HG03045 (cell line): ENCODE measurements around the gene POU4F3.

Experiments used
- ATAC-seq: cut with Tn5 transposase; IDR thresholded peaks from one replicate; pipeline ENCODE4 v1.9.1; 2021; ENCODE audit warnings: mild to moderate bottlenecking, moderate library complexity; ENCODE audit not compliant: unreplicated experiment

POU4F3 gene

DNA sequence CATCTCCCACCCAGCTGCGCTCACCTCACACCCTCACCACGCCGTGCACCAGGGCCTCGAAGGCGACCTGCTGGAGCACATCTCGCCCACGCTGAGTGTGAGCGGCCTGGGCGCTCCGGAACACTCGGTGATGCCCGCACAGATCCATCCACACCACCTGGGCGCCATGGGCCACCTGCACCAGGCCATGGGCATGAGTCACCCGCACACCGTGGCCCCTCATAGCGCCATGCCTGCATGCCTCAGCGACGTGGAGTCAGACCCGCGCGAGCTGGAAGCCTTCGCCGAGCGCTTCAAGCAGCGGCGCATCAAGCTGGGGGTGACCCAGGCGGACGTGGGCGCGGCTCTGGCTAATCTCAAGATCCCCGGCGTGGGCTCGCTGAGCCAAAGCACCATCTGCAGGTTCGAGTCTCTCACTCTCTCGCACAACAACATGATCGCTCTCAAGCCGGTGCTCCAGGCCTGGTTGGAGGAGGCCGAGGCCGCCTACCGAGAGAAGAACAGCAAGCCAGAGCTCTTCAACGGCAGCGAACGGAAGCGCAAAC lies 1.1 kb downstream of the POU4F3 start:
- ATAC-seq = no peak

DNA sequence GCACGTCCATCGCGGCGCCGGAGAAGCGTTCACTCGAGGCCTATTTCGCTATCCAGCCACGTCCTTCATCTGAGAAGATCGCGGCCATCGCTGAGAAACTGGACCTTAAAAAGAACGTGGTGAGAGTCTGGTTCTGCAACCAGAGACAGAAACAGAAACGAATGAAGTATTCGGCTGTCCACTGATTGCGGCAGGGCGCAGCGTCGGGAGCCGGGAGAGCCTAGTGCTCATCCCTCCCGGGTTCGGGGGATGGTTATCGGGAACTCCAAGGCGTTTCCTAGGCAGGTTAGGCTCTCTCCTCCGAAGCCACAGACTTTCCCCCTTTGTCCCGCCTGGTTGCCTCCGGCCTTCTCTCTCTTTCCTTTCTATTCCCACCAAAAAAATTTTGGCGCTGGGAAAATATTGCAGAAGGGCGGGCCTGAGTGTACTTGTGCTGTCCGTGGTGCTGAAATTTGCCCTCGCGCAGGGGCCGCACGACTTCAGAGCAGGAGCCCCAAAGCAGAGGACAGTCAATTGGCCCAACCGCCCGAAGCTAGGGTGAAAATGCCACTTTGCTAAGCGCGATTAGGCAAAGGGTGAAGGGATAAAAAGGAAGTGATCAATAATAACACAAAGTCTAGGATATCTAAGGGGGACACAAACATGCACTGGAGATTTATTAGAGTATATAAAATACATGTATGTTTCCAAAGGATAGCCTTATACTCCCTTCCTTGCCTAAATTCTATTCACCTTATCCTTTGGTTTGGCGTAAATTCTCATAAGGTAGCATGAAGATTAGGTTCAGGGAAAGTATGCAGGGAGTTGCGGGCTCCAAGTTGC lies 1.8 kb downstream of the POU4F3 start:
- ATAC-seq = no peak

- ATAC-seq = no peak
Observed at GRCh38 chr5:146341854-146342253, 3.2 kb downstream of the POU4F3 start.

DNA sequence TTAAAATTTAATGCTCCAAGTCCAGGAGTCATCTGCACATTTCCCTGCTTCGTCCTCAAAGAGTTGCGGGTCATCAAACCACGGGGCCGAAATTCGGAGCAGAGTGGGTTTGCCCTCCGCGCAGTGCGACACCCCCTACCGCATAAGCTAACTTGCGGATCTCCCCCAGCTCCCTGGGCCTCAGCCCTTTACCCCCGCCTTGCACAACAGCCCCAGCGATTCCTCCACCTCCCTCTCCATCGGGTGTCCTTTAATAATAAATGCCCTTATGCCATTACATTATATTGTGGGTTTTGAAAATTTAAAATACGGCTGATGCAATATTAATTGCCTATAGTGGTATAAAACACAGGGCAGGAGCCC lies 3.9 kb downstream of the POU4F3 start:
- ATAC-seq = no peak

DNA sequence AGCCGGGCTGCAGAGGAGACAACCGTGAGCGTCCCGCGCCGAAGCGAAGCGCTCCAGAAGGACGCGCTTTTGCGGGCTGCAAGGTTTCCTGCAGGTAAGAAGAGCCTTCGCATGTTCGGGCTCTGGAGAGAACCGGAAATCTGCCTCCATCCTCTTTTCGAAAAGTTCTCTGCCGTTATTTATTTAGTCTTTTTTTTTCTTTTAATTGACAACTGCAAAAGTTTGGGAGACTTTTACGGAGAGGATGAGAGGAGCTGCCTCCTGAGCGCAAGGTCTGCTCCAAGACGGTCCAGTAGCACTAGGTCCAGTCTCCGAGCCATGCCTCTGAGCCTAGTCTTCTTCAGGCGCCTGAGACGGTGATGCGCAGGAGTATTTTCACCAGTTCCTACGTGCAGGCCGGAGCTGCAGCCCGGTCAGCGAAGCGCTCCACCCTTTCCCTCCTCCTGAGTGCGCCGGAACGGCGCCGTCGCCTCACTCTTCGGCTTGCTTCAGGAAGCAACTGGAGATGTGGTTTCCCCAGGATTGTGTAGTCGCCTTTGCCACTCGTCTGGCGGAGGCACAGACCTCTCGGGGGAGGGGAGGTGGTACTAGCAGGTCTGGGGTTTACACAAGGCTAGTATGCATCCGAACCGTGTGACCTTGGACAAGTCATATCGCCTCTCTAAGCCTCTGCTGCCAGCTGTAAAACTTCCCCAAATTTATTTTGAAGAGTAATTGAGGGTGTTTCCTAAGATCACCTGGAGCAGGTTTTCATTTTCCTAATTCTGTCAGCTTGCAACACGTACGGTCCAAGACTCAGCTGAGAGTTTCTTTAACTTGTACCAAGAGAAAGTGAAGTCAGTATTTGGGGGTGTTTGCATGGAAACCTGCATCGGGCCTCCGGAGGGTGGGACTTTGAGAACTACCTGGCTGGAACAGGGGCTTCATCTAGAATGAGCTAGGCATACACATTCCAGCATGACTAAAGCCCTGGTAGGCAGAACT lies 4.5 kb downstream of the POU4F3 start:
- ATAC-seq = no peak

DNA sequence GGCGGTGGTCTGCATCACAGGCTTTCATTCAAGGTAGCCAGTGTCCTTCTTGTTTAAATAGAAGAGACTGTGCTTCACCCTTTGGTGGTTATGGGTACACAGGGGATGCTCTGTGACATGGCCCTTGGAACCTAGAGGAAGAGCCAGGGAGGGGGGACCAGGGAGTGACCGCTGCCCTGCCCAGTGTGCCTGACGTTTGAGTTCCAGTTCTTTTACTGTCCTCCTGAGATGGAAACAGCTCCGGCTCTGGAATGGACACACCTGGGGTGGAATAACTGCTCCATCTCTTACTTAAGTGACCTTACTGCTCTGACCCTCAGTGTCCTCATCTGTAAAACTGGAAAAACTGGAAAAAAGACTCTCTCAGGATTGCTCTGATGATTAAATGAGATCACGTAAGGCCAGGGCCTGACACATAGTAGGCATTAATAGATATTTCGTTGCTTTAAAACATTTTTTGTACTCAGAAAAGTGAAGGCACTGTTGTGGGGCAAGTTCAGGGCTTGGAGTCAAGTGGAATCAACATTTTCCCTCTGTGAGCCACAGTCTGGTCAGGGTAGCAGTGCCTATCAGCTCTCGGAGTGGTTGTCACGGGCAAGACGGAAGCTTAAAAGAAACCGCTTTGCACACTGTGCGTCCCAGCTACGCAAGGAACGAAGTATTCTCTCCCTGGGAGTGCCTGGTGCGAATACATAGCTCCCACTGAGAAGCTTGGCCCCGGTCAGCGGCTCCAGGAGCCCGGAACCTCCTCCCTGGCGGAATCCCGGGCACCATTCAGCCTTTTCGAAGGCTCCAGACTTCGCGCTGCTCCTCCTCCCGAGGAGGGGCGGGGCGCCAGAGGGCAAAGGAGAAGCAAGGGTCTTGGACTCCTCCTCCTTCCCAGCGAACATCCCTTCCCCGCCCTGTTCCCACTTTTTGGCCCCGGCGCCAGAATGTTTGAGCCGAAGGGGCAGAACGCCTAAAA lies 5.8 kb downstream of the POU4F3 start:
- no peak for ATAC-seq

DNA sequence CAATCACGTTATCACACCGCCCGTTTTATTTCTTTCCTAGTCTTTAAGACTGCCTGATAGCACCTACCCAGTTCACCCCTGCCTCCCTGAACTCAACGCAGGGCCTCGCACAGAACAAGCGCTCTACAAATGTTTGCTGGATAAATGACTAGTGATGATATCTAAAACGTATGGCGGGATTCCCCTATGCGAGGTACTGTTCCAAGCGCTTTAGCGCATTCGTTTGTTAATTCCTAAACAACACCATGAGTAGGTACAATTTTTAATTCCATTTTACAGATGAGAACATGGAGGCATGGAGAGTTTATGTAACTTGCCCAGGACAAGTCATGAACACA lies 6.6 kb downstream of the POU4F3 start:
- no peak for ATAC-seq

GRCh38 chr5:146345578-146346366 lies 7.1 kb downstream of the POU4F3 start:
- ATAC-seq = no peak

- ATAC-seq = no peak
Observed at GRCh38 chr5:146357126-146357525, 18.5 kb downstream of the POU4F3 start.

DNA sequence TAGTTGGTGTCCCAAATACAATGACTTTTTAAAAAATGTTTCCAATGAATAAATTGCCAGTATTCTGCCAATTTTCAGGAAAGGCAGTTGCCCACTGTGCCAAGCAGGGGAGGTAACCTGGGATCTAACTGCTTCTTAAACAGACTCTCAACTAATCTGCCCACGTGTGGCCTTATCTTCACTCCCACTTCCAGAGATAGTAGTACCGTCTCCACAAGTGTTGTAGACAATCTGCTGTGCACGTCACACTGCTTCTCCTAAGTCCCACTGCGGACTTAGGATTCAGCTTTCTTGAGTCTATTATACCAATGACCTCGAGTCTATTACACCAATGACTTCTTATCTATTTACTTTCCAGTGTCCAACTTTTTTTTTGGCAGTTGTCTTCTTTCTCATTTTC lies 21.2 kb downstream of the POU4F3 start:
- no peak for ATAC-seq

DNA sequence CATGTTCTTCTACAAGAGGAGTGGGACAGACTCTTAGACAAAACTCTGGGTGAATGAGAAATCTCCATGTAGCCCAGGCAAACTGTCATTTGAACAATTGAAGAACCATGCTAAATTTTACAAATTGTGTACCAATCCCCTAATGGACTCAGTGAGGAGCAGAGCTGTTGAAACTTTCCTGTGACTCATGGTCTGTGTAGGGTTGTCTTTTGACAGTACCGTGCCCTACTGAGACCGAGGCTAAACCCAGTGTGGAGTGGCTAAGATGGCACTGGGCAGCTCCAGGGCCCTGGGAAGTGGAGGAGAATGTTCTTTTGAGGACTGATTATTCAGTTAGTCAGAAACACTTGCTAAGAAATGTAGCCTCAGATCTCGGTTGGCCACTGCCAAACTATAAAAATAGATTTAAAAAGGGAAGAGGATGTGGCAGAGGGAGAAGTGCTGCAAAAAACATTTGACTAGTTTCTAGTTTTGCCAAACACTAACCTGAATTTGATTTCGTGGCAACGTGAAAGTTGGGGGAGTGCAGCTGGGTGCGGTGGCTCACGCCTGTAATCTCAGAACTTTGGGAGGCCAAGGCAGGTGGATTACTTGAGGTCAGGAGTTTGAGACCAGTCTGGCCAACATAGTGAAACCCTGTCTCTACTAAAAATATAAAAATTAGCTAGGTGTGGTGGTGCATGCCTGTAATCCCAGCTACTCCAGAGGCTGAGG lies 24.7 kb downstream of the POU4F3 start:
- no peak for ATAC-seq

DNA sequence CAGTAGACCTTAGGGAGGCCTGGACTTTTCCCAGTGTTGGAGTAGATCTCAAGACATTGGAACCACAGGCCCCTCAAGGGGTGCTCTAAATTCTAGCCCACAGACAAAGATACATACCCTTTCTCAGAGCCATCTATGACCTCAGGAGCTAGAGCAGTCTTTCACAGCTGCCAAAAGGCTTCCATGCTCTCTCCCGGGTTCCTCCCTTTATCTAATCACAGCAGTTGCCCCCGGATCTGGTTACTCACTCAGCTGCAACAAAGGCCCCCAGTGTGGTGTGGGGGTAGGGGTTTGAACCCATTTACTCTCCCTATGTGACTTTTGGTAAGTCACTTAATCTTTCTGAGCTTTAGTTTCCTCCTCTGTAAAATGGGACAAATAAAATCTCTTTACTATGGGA lies 27.0 kb downstream of the POU4F3 start:
- no peak for ATAC-seq

GRCh38 chr5:146366904-146367303 lies 28.3 kb downstream of the POU4F3 start:
- ATAC-seq = no peak

- no peak for ATAC-seq
Observed at GRCh38 chr5:146368137-146368536, 29.5 kb downstream of the POU4F3 start.

GRCh38 chr5:146369691-146370090 lies 31.1 kb downstream of the POU4F3 start:
- no peak for ATAC-seq

DNA sequence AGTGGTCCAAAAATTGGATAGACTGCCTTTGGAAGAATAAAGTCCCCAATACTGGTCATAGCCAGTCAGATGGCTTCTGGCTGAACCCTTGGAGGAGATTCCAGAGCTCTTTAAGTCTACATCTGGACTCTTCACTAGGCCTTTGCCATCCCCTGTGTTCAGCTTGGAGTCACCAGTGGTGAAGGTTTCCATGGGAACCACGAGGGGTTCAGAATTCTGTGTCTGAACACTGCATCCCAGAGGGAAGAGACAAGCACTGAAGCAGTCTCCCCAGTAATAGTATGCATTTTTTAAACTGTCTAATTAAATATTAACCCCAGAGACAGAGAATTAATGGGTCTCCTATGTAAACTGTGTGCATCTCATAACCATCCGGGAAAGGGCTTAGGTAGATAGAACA lies 38.2 kb downstream of the POU4F3 start:
- ATAC-seq = no peak

DNA sequence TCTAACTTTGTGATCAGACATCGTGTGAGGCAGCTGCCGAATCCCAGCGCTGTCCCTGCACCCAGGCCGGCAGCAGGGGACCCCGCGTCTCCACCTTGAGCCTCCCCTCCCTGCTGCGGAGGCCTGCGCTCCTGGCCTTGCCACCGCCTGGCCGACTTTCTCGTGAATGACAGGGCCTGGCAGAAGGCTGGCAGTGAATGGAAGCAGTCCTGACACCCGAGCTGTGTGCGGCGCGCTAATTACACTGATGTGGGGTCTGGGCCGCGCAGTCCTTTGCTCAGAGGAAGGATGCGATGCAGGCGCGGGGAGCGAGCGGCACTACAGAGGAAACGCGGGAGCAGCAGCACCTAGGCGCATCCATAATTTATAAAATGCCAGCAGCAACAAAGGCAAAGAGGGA lies 40.3 kb downstream of the POU4F3 start:
- ATAC-seq = no peak

DNA sequence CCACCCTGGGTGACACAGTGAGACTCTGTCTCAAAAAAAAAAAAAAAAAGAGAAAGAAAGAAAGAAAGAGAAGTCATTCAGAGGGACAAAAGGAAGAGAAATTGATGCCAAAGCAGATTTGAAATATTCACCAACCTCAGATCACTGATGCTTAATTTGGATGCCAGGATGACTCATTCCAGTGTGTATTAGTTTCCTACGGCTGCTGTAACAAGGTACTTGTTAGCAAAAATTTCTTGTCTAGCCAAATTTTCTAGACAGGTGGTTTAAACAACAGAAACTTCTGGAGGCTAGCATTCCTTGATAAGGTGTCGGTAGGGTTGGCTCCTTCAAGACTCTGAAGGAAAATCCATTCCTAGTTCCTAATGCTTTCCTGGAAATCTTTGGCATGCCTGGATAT lies 42.1 kb downstream of the POU4F3 start:
- no peak for ATAC-seq

DNA sequence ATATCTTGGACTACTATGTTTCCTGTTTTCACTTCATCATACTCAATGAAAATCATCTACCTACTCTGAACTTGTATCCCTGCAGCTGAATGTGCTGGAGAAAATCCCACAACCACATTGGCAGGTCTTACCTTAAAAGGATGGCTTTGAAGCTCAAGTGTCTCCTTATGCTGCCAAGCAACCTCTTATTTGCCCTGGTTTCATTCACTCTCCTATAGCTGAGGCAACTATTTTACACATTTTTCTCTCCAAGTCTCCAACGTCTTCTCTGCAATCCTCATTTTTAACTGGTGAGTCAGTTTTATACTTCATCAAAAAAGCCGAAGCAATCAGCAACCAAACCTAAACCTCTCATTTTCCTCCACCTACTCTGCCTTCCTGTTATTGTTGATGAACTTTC lies 49.7 kb downstream of the POU4F3 start:
- ATAC-seq = no peak
